CD4-positive, alpha-beta T cell treated with Interferon alpha-2 for 1 hour (primary cell): ENCODE results near the gene SDCCAG8.

Experiments used
- DNase-seq, 2 donors: peaks; one replicate each; pipeline ENCODE4 v3.0.0-alpha.2; 2020 to 2022

Gene SDCCAG8

GRCh38 chr1:243341074-243341473 lies 85.2 kb downstream of the SDCCAG8 start:
- no peak for DNase-seq

DNA sequence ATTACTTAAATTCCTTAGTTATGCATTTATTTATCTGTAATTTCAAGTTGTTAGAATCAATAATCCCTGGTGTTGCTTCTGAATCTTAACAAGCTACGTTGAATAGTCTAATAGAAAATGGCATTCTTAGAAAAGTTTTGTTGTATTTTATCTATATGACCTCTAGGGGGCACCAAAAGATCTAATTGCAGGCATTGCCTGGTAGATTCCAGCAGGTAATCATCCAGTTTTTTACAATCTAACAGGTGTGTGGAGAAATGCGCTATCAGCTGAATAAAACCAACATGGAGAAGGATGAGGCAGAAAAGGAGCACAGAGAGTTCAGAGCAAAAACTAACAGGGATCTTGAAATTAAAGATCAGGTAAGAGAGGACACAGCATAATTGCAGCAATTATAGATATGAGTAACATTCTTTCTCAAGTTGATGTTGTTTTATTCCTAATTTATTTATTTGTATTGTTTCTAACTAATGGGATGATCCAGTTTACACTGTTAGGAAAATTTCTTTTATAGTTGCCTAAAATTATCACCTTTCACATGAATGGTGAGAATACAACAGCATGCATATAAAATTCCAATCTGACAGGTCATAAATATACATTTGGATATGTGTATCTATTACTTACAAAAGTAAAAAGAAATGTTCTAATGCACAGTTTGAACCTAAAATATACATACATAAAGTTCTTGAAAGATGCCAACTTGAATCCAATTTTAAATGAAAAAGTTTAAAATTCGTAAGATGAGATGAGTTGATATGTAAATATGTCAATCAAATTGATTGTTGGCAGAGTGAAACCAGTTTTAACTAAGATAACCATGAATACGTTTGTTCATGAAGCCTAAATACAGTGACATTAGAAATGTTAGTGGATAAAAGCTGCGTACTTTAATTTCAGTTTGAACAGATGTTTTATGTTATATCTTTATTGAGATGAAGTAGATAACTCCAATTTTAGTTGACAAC lies 88.4 kb downstream of the SDCCAG8 start:
- peak in 1 of 2 donors; percentile 65 for DNase-seq

- no peak for DNase-seq
These were observed 89.4 kb downstream of the SDCCAG8 start for GRCh38 chr1:243345205-243345604.

DNA sequence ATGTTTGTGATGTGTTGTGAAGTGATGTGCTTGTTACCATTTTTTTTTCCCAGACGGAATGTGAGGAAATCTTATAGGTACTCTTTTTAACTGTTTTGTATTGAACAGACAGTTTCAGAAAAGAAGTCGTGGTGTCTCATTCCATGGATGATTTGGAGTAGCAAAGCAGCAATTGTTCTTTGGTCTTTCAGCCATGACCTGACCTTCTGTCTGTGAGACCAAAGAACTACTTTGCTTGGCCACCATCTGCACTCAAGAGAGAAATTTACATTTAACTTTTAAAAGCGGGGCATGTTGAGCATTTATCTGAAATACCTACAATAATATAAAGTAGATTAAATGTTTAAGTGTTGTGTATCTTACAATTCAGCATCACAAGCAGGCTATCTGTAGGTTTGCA lies 90.2 kb downstream of the SDCCAG8 start:
- DNase-seq: no peak

DNA sequence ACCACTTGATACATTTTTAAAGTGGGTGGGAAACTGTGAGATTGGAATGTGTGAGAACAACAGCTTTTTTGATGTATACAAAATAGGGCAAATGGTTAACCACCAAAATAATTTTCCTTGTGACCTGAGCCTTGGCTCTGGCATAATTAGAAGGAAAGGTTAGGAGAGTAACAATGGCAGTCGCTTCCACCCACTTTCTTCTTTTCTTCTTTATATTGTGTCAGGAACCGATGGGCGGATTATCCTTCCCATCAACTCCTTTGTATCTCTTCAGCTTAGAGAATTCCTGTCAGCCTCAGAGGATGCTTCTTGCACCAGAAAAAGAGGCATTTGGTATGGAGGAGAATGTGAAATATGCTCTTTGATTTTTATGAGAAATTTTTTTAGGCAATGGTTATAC lies 90.6 kb downstream of the SDCCAG8 start:
- no peak for DNase-seq

- DNase-seq: no peak
These were observed 92.5 kb downstream of the SDCCAG8 start for GRCh38 chr1:243348331-243348730.

GRCh38 chr1:243349128-243349527 lies 93.3 kb downstream of the SDCCAG8 start:
- no peak for DNase-seq

GRCh38 chr1:243351337-243351736 lies 95.5 kb downstream of the SDCCAG8 start:
- no peak for DNase-seq

DNA sequence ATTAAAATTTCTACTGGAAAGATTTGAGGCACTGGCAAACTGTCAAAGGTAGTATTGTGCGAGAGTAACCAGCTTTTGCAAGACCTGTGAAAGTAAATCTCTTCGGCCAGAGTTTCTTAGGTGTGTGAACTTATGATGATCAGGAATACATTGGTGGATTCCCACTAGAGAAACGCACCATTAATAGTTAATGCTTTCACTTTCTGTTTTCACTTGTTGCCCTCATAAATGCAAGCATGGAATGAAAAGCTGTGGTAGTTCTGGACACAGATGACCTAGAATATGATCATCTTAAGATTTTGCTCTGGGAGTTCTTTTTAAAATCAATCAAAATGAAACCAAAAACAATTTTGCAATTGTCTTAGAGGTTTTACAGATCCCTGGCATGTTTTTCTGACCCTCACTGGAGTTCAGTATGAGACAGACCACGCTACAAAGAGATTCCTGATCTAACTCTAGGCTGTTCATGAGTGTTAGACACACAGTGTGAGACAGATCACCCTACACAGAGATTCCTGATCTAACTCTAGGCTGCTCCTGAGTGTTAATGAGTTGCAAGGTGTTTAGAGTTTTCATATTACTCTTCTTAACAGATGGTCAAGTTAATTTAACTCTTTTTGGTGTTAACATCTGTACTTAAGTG lies 98.8 kb downstream of the SDCCAG8 start:
- DNase-seq: peak in 1 of 2 donors; percentile 25

DNA sequence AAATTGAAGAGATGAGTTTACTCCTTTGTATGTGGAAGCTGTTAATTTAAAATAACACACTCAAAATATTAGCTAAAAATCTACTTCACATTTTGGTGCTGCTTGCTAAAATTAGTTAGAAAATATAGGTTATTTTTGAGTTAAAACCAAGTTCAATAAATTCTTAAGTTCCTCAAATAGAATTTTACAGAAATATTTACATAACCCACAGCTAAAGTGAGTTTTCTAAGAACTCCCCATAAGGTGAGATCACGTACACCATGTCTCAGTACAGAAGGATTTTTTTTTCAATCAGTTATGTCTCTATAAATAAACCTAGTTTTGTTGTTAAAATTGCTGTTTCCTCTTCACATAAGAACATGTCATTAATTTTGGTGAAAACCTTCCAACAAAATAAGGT lies 108.0 kb downstream of the SDCCAG8 start:
- no peak for DNase-seq

- DNase-seq: no peak
These were observed 108.5 kb downstream of the SDCCAG8 start for GRCh38 chr1:243364330-243364729.

DNA sequence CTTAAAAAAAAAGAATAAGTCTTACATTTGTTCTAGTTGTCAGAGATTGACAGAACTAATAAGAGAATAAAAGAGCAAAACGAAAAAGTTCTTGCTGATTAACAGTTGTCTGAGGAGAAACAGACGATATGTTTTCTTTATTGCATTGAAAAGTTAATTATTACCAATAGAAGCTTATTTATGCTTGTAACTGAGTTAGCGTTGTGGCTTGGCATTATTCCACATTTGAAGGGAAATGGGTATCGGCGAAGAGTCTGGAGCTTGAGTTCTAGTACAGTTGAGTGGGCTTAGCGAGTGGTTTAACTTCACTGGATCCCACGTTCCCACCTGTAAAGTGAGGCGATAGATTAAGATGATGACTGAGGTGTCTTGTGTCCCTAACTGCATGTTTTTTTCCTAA lies 109.0 kb downstream of the SDCCAG8 start:
- DNase-seq: no peak

DNA sequence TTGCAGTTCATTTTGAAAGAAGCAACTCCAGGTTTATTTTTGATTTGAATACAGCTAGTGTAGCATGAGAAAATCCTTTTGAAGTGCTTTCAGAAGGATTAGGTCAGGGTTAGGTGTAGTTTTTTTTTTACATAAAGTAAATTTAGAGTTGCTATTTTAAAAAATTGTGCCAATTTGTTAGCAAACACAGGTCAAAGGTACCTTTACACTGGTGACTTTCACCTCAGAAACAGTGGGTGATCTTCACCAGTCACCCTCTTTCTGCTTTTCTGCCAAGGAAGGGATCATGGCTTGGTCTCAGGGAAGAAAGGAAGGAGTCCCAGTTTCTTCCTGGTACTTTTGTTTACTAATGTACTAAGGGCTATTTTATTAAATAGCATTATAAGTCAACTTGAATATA lies 111.5 kb downstream of the SDCCAG8 start:
- DNase-seq: no peak

DNA sequence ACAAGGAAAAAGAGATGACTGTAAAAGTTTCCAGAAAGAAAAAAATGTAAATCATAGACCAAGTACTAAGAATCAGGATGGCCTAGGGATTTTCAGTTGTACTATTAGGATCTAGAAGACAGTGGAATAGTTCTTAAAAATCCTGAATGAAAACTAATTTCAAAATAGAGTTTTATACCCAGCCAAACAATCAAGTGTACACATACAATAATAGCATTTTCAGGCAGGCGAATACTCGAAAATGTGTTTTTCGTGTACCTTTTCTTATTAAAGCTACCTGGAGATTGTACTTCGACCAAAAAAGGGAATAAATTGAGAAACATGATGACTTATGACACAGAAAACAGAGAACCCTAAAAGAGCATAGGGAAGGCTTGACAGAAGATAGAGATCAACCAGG lies 118.6 kb downstream of the SDCCAG8 start:
- DNase-seq: no peak

DNA sequence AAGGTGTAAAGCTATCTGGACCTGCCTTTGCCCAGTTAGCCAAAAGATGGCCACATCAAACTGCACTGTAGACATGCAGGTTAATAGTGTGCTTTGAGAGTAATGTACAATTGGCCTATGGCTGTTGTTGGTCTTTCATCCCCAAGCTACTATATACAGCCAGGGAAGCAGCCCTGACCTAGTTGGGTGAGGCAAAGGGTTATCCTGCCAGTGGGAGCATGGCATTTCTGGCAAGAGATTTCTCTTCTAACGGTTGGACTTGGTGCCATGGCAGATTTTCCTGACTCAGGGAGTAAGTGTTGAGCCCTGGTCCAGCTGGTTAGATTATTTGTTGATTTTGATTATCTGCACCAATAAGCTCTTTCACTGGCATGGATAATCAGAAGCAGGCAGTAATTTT lies 119.8 kb downstream of the SDCCAG8 start:
- no peak for DNase-seq

- DNase-seq: no peak
These were observed 122.8 kb downstream of the SDCCAG8 start for GRCh38 chr1:243378669-243379068.

GRCh38 chr1:243379208-243379607 lies 123.4 kb downstream of the SDCCAG8 start:
- DNase-seq: no peak

GRCh38 chr1:243379706-243380105 lies 123.9 kb downstream of the SDCCAG8 start:
- DNase-seq: no peak

GRCh38 chr1:243388276-243388675 lies 132.4 kb downstream of the SDCCAG8 start:
- DNase-seq: no peak

DNA sequence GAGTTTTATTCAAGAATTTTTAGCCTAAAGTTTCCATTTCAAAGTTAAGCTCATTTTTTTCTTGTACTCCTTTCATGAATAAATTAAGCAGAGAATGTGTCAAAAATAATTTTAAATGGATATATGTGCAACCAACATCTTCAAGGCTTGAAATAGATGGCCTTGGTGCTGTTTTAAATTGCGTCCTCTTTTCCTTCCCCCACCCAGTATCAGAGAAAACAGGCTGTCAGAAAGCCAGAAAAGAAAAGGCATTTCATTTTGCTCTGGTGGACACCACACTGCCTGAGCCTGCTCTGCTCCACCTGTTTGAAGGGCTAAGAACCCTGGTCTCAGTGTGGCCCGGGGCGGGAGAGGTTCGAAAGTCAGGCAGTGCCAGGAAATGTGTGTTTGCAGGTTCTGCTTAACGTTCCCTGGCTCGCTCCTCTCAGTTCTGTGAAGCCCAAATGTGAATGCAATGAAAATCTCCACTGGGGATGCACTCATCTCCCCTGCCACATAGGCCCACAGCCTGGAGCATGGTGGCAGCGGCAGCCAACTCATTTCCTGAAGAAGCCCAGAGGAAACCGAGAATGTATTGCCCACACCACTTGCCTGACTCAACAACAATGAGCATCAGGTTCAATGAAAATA lies 134.4 kb downstream of the SDCCAG8 start:
- DNase-seq: no peak

DNA sequence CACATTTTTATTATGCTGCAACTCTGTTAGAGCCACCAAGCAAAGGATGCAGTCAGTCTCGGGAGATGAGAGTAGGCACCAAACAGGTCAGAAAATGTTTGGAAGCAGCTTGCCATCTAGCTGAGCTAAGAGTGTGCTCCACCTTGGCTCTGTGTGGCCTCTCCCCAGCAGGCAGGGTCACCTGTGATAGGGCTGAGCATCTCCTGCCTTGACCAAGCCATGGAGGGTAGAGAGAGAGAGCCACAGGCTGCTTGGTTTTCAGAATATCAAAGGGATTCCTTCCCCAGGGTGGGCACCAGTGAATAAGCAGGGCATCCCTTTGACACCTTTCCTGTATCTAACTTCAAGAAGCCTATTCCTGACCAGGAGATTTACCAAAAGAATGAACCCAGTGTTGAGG lies 135.5 kb downstream of the SDCCAG8 start:
- no peak for DNase-seq

DNA sequence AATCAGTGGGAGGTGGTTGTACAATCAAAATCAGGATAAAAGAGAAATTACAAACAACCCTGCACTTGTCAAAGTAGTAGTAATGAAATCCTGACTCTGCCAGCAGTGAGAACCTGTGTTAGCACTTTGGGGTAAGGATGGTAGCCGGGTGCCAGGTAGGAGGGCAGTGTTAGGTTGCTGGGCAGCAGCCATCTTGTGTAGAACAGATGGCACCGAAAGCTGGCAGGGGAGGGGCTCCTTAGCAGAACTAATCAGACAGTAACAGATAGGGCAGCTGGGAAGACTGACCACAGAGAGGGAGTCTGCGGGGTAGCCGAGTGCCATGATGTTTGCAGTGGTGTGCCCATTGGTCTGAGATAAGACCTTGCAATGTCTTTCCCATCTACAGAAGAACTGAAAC lies 137.3 kb downstream of the SDCCAG8 start:
- DNase-seq: no peak

DNA sequence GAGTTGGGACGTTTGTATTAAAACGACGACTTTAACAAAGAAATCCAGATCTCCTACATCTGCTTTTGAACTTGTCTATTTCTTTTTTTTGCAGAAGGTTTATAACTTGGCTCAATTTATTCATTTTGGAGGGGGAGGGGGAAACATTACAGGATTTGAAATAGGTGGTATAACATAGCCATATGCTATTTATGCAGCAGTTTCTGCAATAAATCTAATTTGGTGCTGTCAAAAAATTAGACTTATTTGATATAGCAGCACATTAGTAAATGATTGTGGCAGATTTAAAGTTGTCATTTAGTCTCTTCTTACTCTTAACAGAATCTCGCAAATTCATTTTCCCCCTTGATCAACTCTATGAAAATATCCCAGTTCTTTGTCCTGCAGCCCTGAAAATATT lies 138.2 kb downstream of the SDCCAG8 start:
- no peak for DNase-seq
